GM12878 (cell line): ENCODE measurements around the gene DCAF12. TPM values are rescaled to one million over a fixed set of nuclear protein-coding genes. Genes with fewer than 3 reads are reported as not detected.

ENCODE experiments used
- ATAC-seq: fragments of 200-7000 bp; cut with Tn5 transposase; 3 replicates; pipeline ENCODE4 v1.9.1; 2020; ENCODE audit warnings: mild to moderate bottlenecking, moderate library complexity
- BruUV-seq: library from RNA; stranded (reverse); fragments of 400-500 nt; replicated peaks from 2 replicates; lab custom pipeline; 2021; lab: Mats Ljungman, UMichigan
- CTCF ChIA-PET: fragments of 300-600 bp; sonication (Branson Sonifier 250); formaldehyde crosslinking; extraction: SDS; loops from one replicate; lab custom pipeline; 2021; ENCODE audit warnings: inconsistent platforms; lab: Yijun Ruan, JAX
- POLR2A ChIA-PET: fragments of 350-600 bp; formaldehyde crosslinking; extraction: SDS; loops from one replicate; lab custom pipeline; 2021; ENCODE audit warnings: inconsistent platforms; lab: Charles Lee
- RAD21 ChIA-PET: fragments of 300-600 bp; sonication (Branson Sonifier 250); formaldehyde crosslinking; loops from one replicate; lab custom pipeline; 2023; ENCODE audit warnings: antibody characterized with exemption; ENCODE audit not compliant: unreplicated experiment; lab: Charles Lee
- SMC1A ChIA-PET: fragments of 300-600 bp; sonication (Branson Sonifier 250); formaldehyde crosslinking; loops from one replicate; lab custom pipeline; 2023; ENCODE audit not compliant: unreplicated experiment, uncharacterized antibody; lab: Charles Lee
- DNase-seq: peaks from one replicate; pipeline ENCODE4 v3.0.0-alpha.2; 2011; ENCODE audit warnings: low read depth, low spot score
- FAIRE-seq: peaks from 3 replicates; lab custom pipeline; 2011; peaks lifted over from hg19 to GRCh38; lab: Jason Lieb, UNC
- H2AFZ ChIP-seq: 2 replicates; pipeline ENCODE4 v1.6.0; 2011; ENCODE audit warnings: low read depth, low read length, control low read depth; ENCODE audit not compliant: control insufficient read depth
- H3K27ac ChIP-seq: 2 replicates; pipeline ENCODE4 v1.5.1; 2011; ENCODE audit warnings: control low read depth; ENCODE audit not compliant: control insufficient read depth, insufficient read depth
- H3K27me3 ChIP-seq, 2 experiments: replicated peaks in 1 of 2; 2 replicates each; pipeline versions ENCODE4 v1.6.0 to v1.6.1; 2011; ENCODE audit warnings: low read length in 1 of 2; ENCODE audit not compliant: control insufficient read depth in 2 of 2, insufficient read depth in 2 of 2
- H3K36me3 ChIP-seq, 2 experiments: 2 replicates each; pipeline ENCODE4 v1.5.1; 2011; ENCODE audit warnings: low read length in 1 of 2; ENCODE audit not compliant: control insufficient read depth in 2 of 2, insufficient read depth in 2 of 2
- H3K4me1 ChIP-seq: 2 replicates; pipeline ENCODE4 v1.6.1; 2011; ENCODE audit warnings: mild to moderate bottlenecking, low read length, moderate library complexity, mixed read lengths; ENCODE audit not compliant: control insufficient read depth, insufficient read depth
- H3K4me2 ChIP-seq: 2 replicates; pipeline ENCODE4 v1.6.0; 2011; ENCODE audit warnings: control low read depth; ENCODE audit not compliant: control insufficient read depth, insufficient read depth
- H3K4me3 ChIP-seq: fragments of 200-600 bp; sonication (generic); 2 replicates; pipeline ENCODE4 v1.5.1; 2016
- H3K79me2 ChIP-seq: 2 replicates; pipeline ENCODE4 v1.6.0; 2011; ENCODE audit warnings: low read length; ENCODE audit not compliant: control insufficient read depth, insufficient read depth
- H3K9ac ChIP-seq: 2 replicates; pipeline ENCODE4 v1.8.0; 2011; ENCODE audit warnings: low read length, control low read depth, mixed read lengths; ENCODE audit not compliant: control insufficient read depth, insufficient read depth
- H3K9me3 ChIP-seq: replicated peaks from 3 replicates; pipeline ENCODE4 v1.5.1; 2011; ENCODE audit warnings: mild to moderate bottlenecking, low read length; ENCODE audit not compliant: control insufficient read depth, insufficient read depth
- H4K20me1 ChIP-seq: 2 replicates; pipeline ENCODE4 v1.6.0; 2011; ENCODE audit not compliant: control insufficient read depth, insufficient read depth
- ASH2L ChIP-seq: fragments of 300-600, 200-600 bp; sonication (generic); IDR thresholded peaks from 2 replicates; pipeline ENCODE4 v1.6.1; 2017; ENCODE audit warnings: low read depth, mild to moderate bottlenecking, borderline replicate concordance
- ATF7 ChIP-seq: fragments of 450-650 bp; IDR thresholded peaks from 2 replicates; pipeline ENCODE4 v1.6.1; 2016; ENCODE audit warnings: low read depth, mild to moderate bottlenecking
- HDAC2 ChIP-seq: fragments of 200-600 bp; sonication (generic); IDR thresholded peaks from 2 replicates; pipeline ENCODE4 v1.6.1; 2017
- HDAC6 ChIP-seq: fragments of 200-600 bp; sonication (generic); IDR thresholded peaks from one replicate; pipeline ENCODE4 v1.8.0; 2017; ENCODE audit warnings: antibody characterized with exemption; ENCODE audit not compliant: unreplicated experiment
- JUND ChIP-seq: IDR thresholded peaks from 2 replicates; pipeline ENCODE4 v1.6.1; 2012; ENCODE audit warnings: low read depth, mild to moderate bottlenecking, low read length, improper control_type of control experiment, moderate library complexity
- NFYA ChIP-seq: IDR thresholded peaks from 2 replicates; pipeline ENCODE4 v1.6.1; 2011; ENCODE audit warnings: low read depth, mild to moderate bottlenecking, low read length, improper control_type of control experiment, borderline replicate concordance
- RBBP5 ChIP-seq: fragments of 200-600 bp; sonication (generic); conservative IDR thresholded peaks from 2 replicates; pipeline ENCODE4 v1.6.1; 2016
- TAF1 ChIP-seq: IDR thresholded peaks from 2 replicates; pipeline ENCODE4 v1.6.1; 2011; ENCODE audit warnings: mild to moderate bottlenecking, low read depth, low read length, borderline replicate concordance
- YY1 ChIP-seq: IDR thresholded peaks from 2 replicates; pipeline ENCODE4 v1.6.1; 2011; ENCODE audit warnings: low read depth, mild to moderate bottlenecking, low read length
- ZNF274 ChIP-seq: IDR thresholded peaks from one replicate; pipeline ENCODE4 v1.8.0; 2011; ENCODE audit not compliant: insufficient read length, insufficient read depth
- ZSCAN29 ChIP-seq: fragments of 450-650 bp; IDR thresholded peaks from 2 replicates; pipeline ENCODE4 v1.6.1; 2017; ENCODE audit warnings: mild to moderate bottlenecking, moderate library complexity
- WGBS: methylation state at CpG from one replicate; pipeline ENCODE4 v1.1.6; 2016; ENCODE audit warnings: low lambda C conversion rate; ENCODE audit not compliant: insufficient replicate concordance, insufficient coverage; ENCODE audit errors: missing lambda C conversion rate; 5-methylcytosine and 5-hydroxymethylcytosine counted together
- in situ Hi-C: fragments of 300-500 bp; cut with MboI; formaldehyde crosslinking; loops from 9 replicates; pipeline ENCODE4 v1.14.3; 2018; ENCODE audit warnings: mixed read lengths
- intact Hi-C: fragments of 100-400 bp; cut with micrococcal nuclease; formaldehyde crosslinking; loops from one replicate; pipeline ENCODE4 v1.14.2; 2022; ENCODE audit not compliant: unreplicated experiment
- polyA plus RNA-seq, 11 experiments: library from polyadenylated mRNA; depleted of rRNA in 4 of 11; unstranded in 6 of 11; stranded (reverse) in 5 of 11; fragments of >200 nt; fragmentation: Nextera tagmentation in 4 of 11; fragmentation: Illumina TruSeq in 1 of 11; extraction: Ambion mirVana in 4 of 11; extraction: Trizol in 1 of 11; gene quantifications; 1 replicate in 1 of 11; 2 replicates in 10 of 11; pipeline versions ENCODE4 v1.2.1 to v1.2.3, GENCODE V29; 2011 to 2016; ENCODE audit warnings: inconsistent platforms in 2 of 11, missing spikeins in 2 of 11, low read depth in 1 of 11
- total RNA-seq, 4 experiments: library from RNA; depleted of rRNA in 3 of 4; stranded (reverse); fragments of >200 nt in 3 of 4; fragmentation: Illumina TruSeq in 1 of 4; extraction: Trizol in 1 of 4; gene quantifications; 2 replicates each; pipeline versions ENCODE4 v1.2.1 to v1.2.3, GENCODE V29; 2013 to 2021
- TF ChIP-seq, protein P1 (sequence below): fragments of 450-650 bp; IDR thresholded peaks from 2 replicates; pipeline ENCODE4 v1.6.1; 2017; ENCODE audit warnings: borderline replicate concordance
- TF ChIP-seq, protein P2 (sequence below): fragments of 450-650 bp; IDR thresholded peaks from 2 replicates; pipeline ENCODE4 v1.6.1; 2017; ENCODE audit warnings: antibody characterized with exemption, mild to moderate bottlenecking, moderate library complexity
- TF ChIP-seq, protein P3 (sequence below): fragments of 450-650 bp; conservative IDR thresholded peaks from 2 replicates; pipeline ENCODE4 v1.6.1; 2017; ENCODE audit warnings: mild to moderate bottlenecking, moderate library complexity
- TF ChIP-seq, protein P4 (sequence below): IDR thresholded peaks from 2 replicates; pipeline ENCODE4 v1.6.1; 2011; ENCODE audit warnings: low read depth, mild to moderate bottlenecking, low read length, moderate library complexity, borderline replicate concordance; ENCODE audit errors: extremely low read depth

Gene DCAF12
- total and polyA plus RNA-seq, 10 of the 15 experiments (the other 5 are each of a cell fraction or from before 2014, with no cell fraction given) = 11.7 to 57.6 (median 34.6) TPM

DNA sequence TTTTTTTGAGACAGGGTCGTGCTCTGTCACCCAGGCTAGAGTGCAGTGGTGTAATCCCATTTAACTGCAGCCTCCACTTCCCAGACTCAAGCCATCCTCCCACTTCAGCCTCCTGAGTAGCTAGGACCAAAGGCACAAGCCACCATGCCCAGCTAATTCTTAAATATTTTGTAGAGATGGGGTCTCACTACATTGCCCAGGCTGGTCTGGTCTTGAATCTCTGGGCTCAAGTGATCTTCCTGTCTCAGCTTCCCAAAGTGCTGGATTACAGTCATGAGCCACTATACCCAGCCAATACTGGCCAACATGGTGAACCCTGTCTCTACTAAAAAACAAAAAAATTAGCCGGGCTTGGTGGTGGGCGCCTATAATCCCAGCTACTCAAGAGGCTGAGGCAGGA is 6.8 kb downstream of the DCAF12 start:
- Histone ChIP-seq H3K27me3 (no peaks in the 10 kb centered on the region), H3K4me3 (no peak overlapping the region), H3K9me3 (no peaks in the 10 kb centered on the region), H2AFZ (no peak overlapping the region), H3K79me2 (peaks cover 27% of the 10 kb centered on the region), H4K20me1 (no peaks in the 10 kb centered on the region), H3K9ac (no peak overlapping the region), H3K27ac (no peak overlapping the region), H3K4me1 (peaks cover 9% of the 10 kb centered on the region), H3K4me2 (no peak overlapping the region), H3K36me3 (peaks cover 3 to 29% of the 10 kb centered on the region in 2 experiments; a peak in 3 of 4 replicates)
- SMC1A ChIA-PET = no interaction called here
- FAIRE-seq (no peak), DNase-seq (no peak), ATAC-seq (no peak)
- intact Hi-C loops (no loop called here), in situ Hi-C loops (no loop called here)
- RAD21 ChIA-PET = interaction anchor here (0.7 kb wide), 2 partner anchors 59 to 345 kb away, joined by 3 read pairs; no protein-coding TSS in a partner anchor
- TF ChIP-seq ZNF274 = no peak
- TF ChIP-seq YY1 = no peak
- no peak for TF ChIP-seq RBBP5
- no peak for TF ChIP-seq ASH2L
- no peak for TF ChIP-seq HDAC6
- no peak for TF ChIP-seq NFYA
- no peak for TF ChIP-seq ZSCAN29
- no peak for TF ChIP-seq ATF7
- TF ChIP-seq, protein P1, sequence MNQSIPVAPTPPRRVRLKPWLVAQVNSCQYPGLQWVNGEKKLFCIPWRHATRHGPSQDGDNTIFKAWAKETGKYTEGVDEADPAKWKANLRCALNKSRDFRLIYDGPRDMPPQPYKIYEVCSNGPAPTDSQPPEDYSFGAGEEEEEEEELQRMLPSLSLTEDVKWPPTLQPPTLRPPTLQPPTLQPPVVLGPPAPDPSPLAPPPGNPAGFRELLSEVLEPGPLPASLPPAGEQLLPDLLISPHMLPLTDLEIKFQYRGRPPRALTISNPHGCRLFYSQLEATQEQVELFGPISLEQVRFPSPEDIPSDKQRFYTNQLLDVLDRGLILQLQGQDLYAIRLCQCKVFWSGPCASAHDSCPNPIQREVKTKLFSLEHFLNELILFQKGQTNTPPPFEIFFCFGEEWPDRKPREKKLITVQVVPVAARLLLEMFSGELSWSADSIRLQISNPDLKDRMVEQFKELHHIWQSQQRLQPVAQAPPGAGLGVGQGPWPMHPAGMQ = no peak
- TF ChIP-seq, protein P2, sequence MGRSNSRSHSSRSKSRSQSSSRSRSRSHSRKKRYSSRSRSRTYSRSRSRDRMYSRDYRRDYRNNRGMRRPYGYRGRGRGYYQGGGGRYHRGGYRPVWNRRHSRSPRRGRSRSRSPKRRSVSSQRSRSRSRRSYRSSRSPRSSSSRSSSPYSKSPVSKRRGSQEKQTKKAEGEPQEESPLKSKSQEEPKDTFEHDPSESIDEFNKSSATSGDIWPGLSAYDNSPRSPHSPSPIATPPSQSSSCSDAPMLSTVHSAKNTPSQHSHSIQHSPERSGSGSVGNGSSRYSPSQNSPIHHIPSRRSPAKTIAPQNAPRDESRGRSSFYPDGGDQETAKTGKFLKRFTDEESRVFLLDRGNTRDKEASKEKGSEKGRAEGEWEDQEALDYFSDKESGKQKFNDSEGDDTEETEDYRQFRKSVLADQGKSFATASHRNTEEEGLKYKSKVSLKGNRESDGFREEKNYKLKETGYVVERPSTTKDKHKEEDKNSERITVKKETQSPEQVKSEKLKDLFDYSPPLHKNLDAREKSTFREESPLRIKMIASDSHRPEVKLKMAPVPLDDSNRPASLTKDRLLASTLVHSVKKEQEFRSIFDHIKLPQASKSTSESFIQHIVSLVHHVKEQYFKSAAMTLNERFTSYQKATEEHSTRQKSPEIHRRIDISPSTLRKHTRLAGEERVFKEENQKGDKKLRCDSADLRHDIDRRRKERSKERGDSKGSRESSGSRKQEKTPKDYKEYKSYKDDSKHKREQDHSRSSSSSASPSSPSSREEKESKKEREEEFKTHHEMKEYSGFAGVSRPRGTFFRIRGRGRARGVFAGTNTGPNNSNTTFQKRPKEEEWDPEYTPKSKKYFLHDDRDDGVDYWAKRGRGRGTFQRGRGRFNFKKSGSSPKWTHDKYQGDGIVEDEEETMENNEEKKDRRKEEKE = no peak
- TF ChIP-seq JUND = no peak
- no peak for TF ChIP-seq TAF1
- TF ChIP-seq, protein P3, sequence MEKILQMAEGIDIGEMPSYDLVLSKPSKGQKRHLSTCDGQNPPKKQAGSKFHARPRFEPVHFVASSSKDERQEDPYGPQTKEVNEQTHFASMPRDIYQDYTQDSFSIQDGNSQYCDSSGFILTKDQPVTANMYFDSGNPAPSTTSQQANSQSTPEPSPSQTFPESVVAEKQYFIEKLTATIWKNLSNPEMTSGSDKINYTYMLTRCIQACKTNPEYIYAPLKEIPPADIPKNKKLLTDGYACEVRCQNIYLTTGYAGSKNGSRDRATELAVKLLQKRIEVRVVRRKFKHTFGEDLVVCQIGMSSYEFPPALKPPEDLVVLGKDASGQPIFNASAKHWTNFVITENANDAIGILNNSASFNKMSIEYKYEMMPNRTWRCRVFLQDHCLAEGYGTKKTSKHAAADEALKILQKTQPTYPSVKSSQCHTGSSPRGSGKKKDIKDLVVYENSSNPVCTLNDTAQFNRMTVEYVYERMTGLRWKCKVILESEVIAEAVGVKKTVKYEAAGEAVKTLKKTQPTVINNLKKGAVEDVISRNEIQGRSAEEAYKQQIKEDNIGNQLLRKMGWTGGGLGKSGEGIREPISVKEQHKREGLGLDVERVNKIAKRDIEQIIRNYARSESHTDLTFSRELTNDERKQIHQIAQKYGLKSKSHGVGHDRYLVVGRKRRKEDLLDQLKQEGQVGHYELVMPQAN = no peak
- TF ChIP-seq HDAC2 = no peak
- TF ChIP-seq, protein P4, sequence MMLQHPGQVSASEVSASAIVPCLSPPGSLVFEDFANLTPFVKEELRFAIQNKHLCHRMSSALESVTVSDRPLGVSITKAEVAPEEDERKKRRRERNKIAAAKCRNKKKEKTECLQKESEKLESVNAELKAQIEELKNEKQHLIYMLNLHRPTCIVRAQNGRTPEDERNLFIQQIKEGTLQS = no peak
- POLR2A ChIA-PET = interaction anchor here (0.7 kb wide), 2 partner anchors 74 to 1420 kb away, joined by 3 to 10 read pairs; no protein-coding TSS in a partner anchor
- 64% methylated on average over 3 of the region's 3 CpGs for WGBS
- CTCF ChIA-PET = interaction anchor here (0.6 to 1.7 kb wide), 5 partner anchors 19 to 134 kb away, joined by 3 to 4 read pairs (median 3); no protein-coding TSS in a partner anchor
- no TSS peak for BruUV-seq
